HCT116 (cell line): Measurements from ENCODE around the gene CCL8.

Experiments used
- CEBPB ChIP-seq: IDR thresholded peaks from 2 replicates; pipeline ENCODE4 v1.6.1; 2012; ENCODE audit warnings: low read depth
- CTCF ChIP-seq, 3 experiments: fragments of 200-600 bp in 1 of 3; sonication (generic) in 1 of 3; IDR thresholded peaks in 2 of 3; conservative IDR thresholded peaks in 1 of 3; 2 replicates each; pipeline ENCODE4 v1.5.1; 2012 to 2017; ENCODE audit warnings: low read depth in 2 of 3, low read length in 2 of 3, antibody characterized with exemption in 1 of 3, borderline replicate concordance in 1 of 3, control low read depth in 1 of 3, mild to moderate bottlenecking in 1 of 3, mixed read lengths in 1 of 3, mixed run types in 1 of 3, moderate library complexity in 1 of 3; ENCODE audit not compliant: insufficient read depth in 1 of 3
- EZH2phosphoT487 ChIP-seq: fragments of 200-600 bp; IDR thresholded peaks from 2 replicates; pipeline ENCODE4 v1.6.1; 2018; ENCODE audit warnings: antibody characterized with exemption, borderline replicate concordance
- POLR2A ChIP-seq: IDR thresholded peaks from 2 replicates; pipeline ENCODE4 v1.7.0; 2011; ENCODE audit warnings: borderline replicate concordance; ENCODE audit not compliant: insufficient read depth, insufficient read length; ENCODE audit errors: extremely low read depth
- POLR2AphosphoS5 ChIP-seq: IDR thresholded peaks from 2 replicates; pipeline ENCODE4 v1.6.1; 2011; ENCODE audit warnings: mild to moderate bottlenecking, low read depth, low read length, moderate library complexity
- SP1 ChIP-seq: IDR thresholded peaks from 2 replicates; pipeline ENCODE4 v1.6.1; 2012; ENCODE audit warnings: low read depth

- TF ChIP-seq EZH2phosphoT487 = no peak
- no peak for TF ChIP-seq SP1
- no peak for TF ChIP-seq POLR2AphosphoS5
- no peak for TF ChIP-seq CEBPB
- no peak for TF ChIP-seq POLR2A
- no peak for TF ChIP-seq CTCF (IDR thresholded peaks at IDR 0.05 in 2 of 3, conservative IDR thresholded peaks at IDR 0.05 in 1 of 3; ENCODE audit: borderline replicate concordance in 1 of 3, insufficient read depth in 1 of 3, low read depth in 2 of 3, low read length in 2 of 3)
Measured at GRCh38 chr17:34319039-34319483, at the start of gene CCL8.
